IgD-negative memory B cell (primary cell): ENCODE measurements around the gene C1orf35. TPM values are rescaled to one million over a fixed set of nuclear protein-coding genes. Genes with fewer than 3 reads are reported as not detected.
A peak's percentile ranks its signal among the peaks of the same experiment; 100 is the strongest.

Experiments used
- H3K27ac Mint-ChIP-seq, 3 donors: one replicate each; pipeline ENCODE4 v1.8.0; 2020 to 2022; ENCODE audit warnings: mild to moderate bottlenecking in 3 of 3, mixed read lengths in 3 of 3, moderate library complexity in 1 of 3
- H3K27me3 Mint-ChIP-seq: one replicate; pipeline ENCODE4 v1.8.0; 2021; ENCODE audit warnings: mixed read lengths
- H3K36me3 Mint-ChIP-seq: one replicate; pipeline ENCODE4 v1.8.0; 2020; ENCODE audit warnings: mild to moderate bottlenecking, mixed read lengths
- H3K4me1 Mint-ChIP-seq, 3 donors: one replicate each; pipeline ENCODE4 v1.8.0; 2020 to 2022; ENCODE audit warnings: mixed read lengths in 3 of 3, mild to moderate bottlenecking in 1 of 3
- H3K4me3 Mint-ChIP-seq, 4 donors: one replicate each; pipeline ENCODE4 v1.8.0; 2020 to 2022; ENCODE audit warnings: mild to moderate bottlenecking in 4 of 4, mixed read lengths in 4 of 4, moderate library complexity in 3 of 4
- H3K9me3 Mint-ChIP-seq, 3 donors: one replicate each; pipeline ENCODE4 v1.8.0; 2020 to 2021; ENCODE audit warnings: mixed read lengths in 3 of 3, mild to moderate bottlenecking in 1 of 3
- polyA plus RNA-seq: library from polyadenylated mRNA; unstranded; fragments of 300-500 nt; fragmentation: Illumina TruSeq; gene quantifications from one replicate; pipeline ENCODE4 v1.2.3, GENCODE V29; 2021

Gene C1orf35
- polyA plus RNA-seq, 1 donor from 2014 or later = 15.8 TPM

DNA sequence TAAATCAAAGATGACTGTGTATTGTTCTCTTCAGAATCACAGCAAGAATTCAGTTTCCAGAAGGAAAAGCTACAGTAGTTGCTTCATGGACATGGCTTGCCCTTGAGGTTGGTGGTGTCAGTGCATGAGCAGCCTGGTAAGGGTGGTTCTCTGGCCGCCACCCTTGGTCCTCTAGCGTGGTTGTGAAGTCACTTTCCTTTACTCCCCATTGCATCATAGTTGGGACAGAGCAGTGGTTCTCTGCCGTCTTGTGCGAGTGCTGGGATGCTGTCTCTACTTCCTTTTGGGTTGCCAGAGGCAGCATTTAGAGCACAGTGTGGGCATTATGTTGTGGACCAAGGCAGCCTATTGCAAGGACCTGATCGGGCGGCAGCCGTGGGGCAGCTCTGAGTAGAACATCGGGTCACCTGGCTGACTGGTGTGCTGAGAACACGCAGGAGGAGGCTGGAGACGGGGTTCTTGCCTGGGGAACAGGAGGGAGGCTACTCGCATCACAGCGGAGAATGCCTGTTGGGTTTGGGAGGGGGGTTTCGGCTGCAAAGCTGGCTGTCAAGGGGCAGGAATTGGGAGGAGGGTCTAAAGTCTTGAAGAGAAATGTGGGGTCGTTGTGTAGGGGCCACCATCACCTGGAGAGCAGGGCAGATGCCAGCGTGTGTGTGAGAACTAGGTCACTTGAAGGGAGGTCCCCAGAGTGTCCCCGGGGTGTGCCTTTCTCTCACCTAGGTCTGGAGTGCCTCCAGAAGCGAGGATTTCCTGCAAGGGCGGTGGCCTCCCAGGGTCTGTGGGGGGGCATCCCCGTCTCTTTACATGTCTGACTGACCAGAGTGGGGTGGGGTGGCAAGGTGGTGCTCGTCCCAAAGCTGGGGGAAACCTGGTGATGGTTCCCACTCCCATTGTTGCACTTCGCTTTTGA is 14.3 kb downstream of the C1orf35 start:
- peak overlapping the region; percentile 46 to 88 (median 78) for H3K4me3 Mint-ChIP-seq
- H3K9me3 Mint-ChIP-seq = no peaks in the 10 kb centered on the region
- H3K4me1 Mint-ChIP-seq = peaks cover 65 to 83% (median 68%) of the 10 kb centered on the region in 3 donors
- peaks cover 5% of the 10 kb centered on the region for H3K36me3 Mint-ChIP-seq
- peak overlapping the region; percentile 62 to 86 (median 63) for H3K27ac Mint-ChIP-seq
- no peaks in the 10 kb centered on the region for H3K27me3 Mint-ChIP-seq

DNA sequence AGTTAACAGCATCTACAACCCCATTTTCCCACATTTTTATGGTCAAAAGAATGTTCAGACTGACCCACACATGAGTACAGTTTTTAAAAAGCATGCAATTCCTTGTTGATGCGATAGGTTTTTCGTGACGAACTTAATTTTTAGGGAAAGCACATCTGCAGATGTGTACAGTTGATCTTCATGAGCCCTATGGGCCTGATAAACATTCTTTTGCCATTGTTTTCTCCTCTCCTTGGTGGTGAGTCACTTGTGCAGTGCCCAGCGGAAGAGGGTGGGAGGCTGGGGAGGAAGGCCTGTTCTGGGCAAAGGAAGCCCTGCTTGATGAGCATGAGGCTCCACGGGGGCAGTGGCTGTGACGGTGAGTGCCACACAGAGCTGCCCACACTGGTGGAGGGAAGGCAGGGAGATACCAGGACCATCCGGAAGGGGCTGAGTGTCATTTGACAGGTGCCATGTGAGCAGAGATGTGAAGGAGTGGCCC is 15.3 kb downstream of the C1orf35 start:
- H3K27ac Mint-ChIP-seq = peak overlapping the region; percentile 46 to 99 (median 86)
- peak overlapping the region in 3 of 4 donors; percentile 23 to 88 (median 72) for H3K4me3 Mint-ChIP-seq
- peaks cover 65 to 86% (median 71%) of the 10 kb centered on the region in 3 donors for H3K4me1 Mint-ChIP-seq
- no peaks in the 10 kb centered on the region for H3K9me3 Mint-ChIP-seq
- H3K36me3 Mint-ChIP-seq = peaks cover 5% of the 10 kb centered on the region
- H3K27me3 Mint-ChIP-seq = no peaks in the 10 kb centered on the region

DNA sequence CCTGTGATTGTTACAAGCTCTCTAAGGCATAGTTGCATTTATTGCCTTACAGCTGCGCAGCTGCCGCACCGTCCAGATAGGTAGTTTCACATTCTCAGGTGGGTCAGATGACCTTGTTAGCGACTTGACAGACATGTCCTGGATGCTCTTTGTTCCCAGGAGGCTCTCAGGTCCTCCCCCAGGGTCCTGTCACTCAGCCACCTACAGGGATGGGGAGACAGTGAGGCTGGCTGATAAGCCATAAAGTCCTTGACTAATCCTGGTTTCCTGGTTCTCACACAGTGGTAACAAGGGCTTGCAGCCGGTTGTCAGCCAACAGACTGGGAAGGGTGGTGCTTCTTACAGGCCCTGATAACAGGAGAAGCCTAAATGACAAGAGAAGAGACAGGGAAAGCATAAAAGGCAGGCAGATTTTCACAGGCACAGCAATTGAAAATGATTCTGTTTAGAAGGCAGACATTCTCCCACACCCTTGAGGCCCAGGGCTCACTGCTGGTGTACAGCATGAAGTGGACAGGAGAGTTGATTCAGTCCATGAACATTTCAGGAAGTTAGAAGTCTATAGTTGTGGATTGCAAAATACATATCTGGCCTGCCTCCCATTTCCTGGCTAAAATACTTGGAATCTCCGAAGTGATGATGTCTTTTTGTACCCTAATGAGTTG is 17.7 kb downstream of the C1orf35 start:
- Mint-ChIP-seq H3K27me3 (no peaks in the 10 kb centered on the region), H3K27ac (peak overlapping the region; percentile 84 to 99 (median 89)), H3K9me3 (no peaks in the 10 kb centered on the region), H3K4me3 (peak overlapping the region; percentile 80 to 99 (median 94)), H3K36me3 (peaks cover 3% of the 10 kb centered on the region), H3K4me1 (peaks cover 50 to 67% (median 53%) of the 10 kb centered on the region in 3 donors)

DNA sequence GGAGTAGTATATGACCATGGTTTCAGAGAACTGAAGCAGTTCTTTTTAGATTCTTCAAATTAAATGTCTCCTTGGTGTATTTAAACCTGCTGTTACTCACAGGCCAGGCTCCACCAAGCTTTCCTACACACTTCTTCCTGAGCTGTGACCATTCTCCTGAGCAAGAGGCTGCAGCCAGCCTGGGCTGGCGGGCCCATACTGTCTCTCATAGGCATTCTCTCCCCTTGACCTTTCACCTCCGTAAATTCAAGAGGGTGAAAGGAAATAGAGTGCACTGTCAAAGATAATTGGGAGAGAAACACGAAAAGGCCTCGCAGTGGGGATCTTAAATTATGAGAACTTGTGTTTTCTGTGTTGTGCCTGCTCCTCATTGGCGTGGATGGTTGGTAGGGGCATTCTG is 18.3 kb downstream of the C1orf35 start:
- Mint-ChIP-seq H3K36me3 (peaks cover 3% of the 10 kb centered on the region), H3K4me1 (peaks cover 47 to 62% (median 48%) of the 10 kb centered on the region in 3 donors), H3K27me3 (no peaks in the 10 kb centered on the region)

DNA sequence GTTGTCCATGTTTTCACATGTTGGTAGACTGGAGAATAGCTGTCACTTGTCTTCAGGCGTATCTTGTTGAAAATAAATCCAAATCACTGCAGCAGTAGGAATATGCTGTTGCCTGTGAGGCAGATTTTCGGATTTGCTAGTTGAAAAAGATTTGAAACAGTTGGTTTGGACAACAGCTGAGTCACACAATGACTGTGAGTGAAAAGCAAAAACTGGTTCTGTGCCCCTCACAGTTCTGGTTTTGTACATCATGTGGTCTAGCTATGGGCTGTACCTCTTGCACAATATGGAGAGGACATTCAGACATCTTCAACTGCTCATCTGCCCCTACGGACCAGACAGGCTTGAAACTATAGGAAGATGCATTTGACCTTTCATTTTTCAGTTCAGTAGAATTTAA is 18.8 kb downstream of the C1orf35 start:
- H3K27ac Mint-ChIP-seq = peak overlapping the region; percentile 95 to 99 (median 97)
- H3K27me3 Mint-ChIP-seq = no peaks in the 10 kb centered on the region
- no peaks in the 10 kb centered on the region for H3K9me3 Mint-ChIP-seq
- peaks cover 3% of the 10 kb centered on the region for H3K36me3 Mint-ChIP-seq
- H3K4me3 Mint-ChIP-seq = peak overlapping the region; percentile 93 to 99 (median 96)
- peaks cover 43 to 58% (median 45%) of the 10 kb centered on the region in 3 donors for H3K4me1 Mint-ChIP-seq

More for the DNA sequence above, 18.3 kb downstream of the C1orf35 start:
- peak overlapping the region; percentile 95 to 99 (median 97) for H3K27ac Mint-ChIP-seq
- peak overlapping the region; percentile 93 to 99 (median 96) for H3K4me3 Mint-ChIP-seq
- no peaks in the 10 kb centered on the region for H3K9me3 Mint-ChIP-seq

DNA sequence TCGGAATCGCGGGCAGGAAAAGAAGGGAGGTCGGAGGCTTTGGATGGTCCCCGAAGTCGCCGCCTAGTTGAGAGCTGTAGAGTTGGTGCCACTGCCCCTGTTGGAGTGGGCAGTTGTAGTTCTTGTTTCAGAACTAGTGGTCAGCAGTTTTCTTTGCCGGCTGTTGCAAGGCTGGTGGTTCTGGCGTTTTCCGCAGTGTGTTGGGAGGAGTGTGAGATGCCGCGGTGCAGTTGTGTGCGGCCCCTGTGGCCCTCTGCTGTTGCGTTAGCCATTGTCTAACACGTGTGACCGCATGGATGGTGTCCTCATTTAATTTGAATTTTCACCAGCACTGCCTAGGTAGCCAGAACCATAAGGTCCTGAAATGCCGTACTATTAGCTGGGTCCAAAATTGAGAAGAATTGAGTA is 19.2 kb downstream of the C1orf35 start:
- Mint-ChIP-seq H3K9me3 (no peaks in the 10 kb centered on the region), H3K4me1 (peaks cover 40 to 54% (median 44%) of the 10 kb centered on the region in 3 donors), H3K4me3 (peak overlapping the region; percentile 93 to 99 (median 96)), H3K27me3 (no peaks in the 10 kb centered on the region), H3K36me3 (peaks cover 3% of the 10 kb centered on the region), H3K27ac (peak overlapping the region; percentile 95 to 99 (median 97))

DNA sequence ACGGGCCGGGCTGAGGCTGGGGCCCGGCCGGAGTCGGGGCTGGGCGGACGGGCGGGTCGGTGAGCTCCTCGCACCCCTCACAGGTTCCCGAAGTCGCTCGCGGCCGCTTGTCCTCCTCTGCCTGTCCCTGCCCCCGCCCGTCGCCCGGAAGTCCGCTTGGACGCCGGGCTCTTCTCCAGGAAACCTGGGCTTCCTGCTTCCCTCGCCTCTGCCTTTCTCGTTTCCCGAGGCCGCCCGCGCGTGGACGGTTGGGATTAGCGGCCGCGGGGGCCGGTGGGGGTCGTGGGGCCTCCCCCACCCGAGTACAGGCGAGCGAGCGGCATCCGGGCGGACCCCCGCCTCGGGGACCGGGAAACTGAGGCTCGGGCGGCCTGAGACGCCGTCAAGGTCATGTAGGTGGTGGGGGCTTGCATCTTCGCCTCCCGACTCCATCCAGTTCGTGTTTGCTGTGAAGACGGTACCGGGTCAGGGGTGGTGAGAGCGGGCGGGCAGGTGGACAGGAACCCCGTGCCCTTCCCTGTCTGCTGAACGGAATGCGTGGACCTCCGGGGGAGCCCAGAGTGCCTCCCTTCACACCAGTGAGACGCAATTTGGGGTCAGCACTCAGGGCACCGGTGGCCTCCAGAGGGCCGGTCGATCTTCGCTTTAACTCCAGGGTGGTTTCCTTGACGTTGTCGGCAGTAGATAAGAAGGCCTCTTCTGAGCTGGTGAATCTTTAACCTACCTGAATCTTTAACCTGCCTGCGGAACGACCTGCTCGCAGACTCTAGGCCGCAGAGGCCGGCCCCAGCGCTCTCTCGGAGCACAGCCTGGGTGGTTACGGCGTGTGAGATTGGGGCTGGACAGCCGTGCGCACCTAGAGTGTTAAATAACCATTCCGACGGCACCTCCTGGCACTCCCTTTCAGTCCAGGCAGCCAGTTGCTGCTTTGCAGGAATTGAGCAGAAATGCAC is 19.9 kb downstream of the C1orf35 start:
- Mint-ChIP-seq H3K4me3 (peak overlapping the region; percentile 93 to 99 (median 96)), H3K9me3 (no peaks in the 10 kb centered on the region), H3K27me3 (no peaks in the 10 kb centered on the region), H3K4me1 (peaks cover 35 to 48% (median 37%) of the 10 kb centered on the region in 3 donors), H3K27ac (peak overlapping the region; percentile 95 to 99 (median 97)), H3K36me3 (peaks cover 3% of the 10 kb centered on the region)

DNA sequence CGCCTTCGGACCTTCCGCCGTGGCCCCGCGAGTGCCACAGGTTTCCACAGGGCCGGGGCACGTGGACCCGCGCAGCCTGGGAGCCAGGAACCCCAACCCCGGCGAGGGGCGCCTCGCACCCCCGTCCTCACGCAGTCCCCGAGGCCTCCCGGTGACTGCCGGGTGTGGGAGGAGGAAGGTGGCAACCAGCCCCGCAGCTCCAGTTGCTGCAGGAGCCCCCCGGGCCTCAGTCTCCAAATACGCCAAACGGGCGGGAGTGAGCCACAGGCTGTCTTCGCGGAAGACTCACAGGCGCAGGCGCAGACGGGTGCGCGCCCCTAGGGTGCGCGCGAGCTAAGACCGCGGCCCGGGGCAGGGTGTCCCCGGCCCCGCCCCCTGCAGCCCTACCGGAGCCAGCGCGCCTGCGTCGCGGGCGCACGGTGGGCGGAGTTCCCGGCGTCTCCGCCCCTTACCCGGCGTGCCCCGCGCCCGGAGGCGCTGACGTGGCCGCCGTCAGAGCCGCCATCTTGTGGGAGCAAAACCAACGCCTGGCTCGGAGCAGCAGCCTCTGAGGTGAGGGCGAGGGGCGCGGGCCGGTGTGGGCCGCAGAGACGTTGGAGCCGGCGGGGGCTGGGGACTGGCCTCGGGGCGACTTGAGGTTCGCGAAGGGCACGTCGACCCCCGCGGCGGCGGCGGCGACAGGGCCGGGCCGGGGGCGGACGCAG is 20.8 kb downstream of the C1orf35 start, which contains the start of gene ARF1:
ARF1 (plus strand) TSS at position 495 of the 704 bp plus-strand sequence. CDS start 14,407 bp downstream, outside the sequence.
- H3K27me3 Mint-ChIP-seq = no peaks in the 10 kb centered on the region
- H3K4me1 Mint-ChIP-seq = peaks cover 27 to 40% (median 33%) of the 10 kb centered on the region in 3 donors
- H3K36me3 Mint-ChIP-seq = no peaks in the 10 kb centered on the region
- H3K27ac Mint-ChIP-seq = peak within 1 kb of the TSS; percentile 95 to 99 (median 97)
- peak within 1 kb of the TSS; percentile 93 to 99 (median 96) for H3K4me3 Mint-ChIP-seq
- no peaks in the 10 kb centered on the region for H3K9me3 Mint-ChIP-seq

DNA sequence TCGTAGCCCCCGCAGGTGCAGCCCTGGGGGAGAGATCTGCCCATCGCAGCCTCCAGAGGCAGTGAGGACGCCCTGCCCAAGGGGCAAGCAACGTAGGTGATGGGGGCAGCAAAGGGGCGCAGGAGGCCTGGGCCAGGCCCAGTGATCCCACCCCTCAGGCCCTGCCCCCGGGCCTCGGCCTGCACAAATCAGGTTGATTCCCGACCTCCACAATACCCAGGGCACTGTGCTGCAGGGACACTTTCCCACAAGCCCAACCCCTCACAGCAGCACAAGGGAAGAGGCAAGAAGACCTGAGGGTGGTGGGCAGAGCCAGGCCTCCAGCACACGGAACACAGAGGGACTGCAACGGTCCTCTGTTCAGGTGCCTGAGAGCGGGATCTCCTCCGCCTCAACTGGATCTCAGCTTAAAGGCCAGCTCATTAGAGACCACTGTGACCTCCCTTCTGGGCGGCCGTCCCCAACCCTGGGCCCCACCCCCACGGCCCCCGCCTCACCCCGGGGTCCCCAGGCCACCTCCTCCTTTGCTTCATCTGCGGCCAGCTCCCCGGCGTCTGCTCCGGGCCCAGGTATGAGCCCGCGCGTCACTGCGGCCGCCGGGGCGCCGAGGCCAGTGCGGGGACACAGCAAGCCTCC is 21.4 kb downstream of the C1orf35 start:
- Mint-ChIP-seq H3K27ac (peak overlapping the region in 2 of 3 donors; percentile 74 to 77), H3K27me3 (no peaks in the 10 kb centered on the region), H3K9me3 (no peaks in the 10 kb centered on the region), H3K4me1 (peaks cover 20 to 34% (median 27%) of the 10 kb centered on the region in 3 donors), H3K36me3 (no peaks in the 10 kb centered on the region), H3K4me3 (peak overlapping the region; percentile 88 to 99 (median 93))

DNA sequence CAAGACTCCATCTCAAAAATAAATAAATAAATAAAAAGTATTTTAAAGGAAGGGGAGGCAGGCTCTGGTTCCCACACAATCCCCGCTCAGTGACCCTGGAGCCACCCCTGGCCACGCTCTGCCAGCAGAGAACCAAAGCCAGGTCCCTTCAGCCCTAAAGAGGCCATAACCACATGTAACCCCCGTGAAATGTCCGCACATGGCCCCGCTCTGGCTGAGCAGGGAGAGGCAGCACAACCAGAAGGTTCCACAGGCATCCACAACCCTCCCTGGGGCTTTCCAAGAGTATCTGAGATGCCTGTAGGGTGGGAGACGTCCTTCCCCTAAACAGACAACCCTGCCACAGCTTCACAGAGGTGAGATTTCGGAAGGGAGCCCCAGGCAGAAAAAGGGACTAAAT is 22.0 kb downstream of the C1orf35 start:
- H3K4me1 Mint-ChIP-seq = peaks cover 16 to 31% (median 23%) of the 10 kb centered on the region in 3 donors
- H3K4me3 Mint-ChIP-seq = peak overlapping the region; percentile 88 to 99 (median 93)
- H3K27ac Mint-ChIP-seq = peak overlapping the region in 2 of 3 donors; percentile 74 to 77

DNA sequence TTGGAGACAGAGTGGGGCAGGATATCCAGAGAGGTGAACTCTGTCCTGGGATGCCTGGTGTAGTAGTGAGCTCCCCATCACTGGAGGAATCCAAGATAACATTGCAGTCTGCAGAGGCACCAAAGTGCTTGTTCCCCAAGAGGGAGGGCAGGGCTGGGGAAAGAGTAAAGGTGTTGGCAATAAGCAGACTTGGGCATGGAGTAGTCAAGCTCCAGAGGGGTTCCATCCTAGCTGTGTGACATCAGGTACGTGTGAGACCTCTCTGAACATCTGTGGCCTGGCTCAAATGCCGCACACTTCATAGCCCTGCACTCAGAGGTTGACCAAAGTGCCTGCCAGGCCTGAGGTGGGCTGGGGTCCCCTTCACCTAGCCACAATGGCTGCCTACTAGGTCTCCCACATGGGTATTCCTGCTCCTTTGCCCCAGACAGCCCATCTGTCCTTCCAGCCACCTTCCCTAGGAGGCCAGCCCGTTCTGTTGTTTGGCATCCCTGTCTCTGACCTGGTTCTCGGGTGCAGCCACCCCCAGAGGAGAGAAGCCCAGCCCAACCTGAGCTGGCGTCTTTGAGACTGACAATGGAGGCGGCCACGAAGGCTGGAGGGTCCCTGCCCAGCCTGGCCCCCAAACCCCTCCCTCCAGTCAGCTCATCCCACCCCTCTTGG is 23.4 kb downstream of the C1orf35 start:
- H3K4me1 Mint-ChIP-seq = peaks cover 6 to 21% (median 10%) of the 10 kb centered on the region in 3 donors
- H3K4me3 Mint-ChIP-seq = peak overlapping the region in 2 of 4 donors; percentile 87 to 99
- H3K36me3 Mint-ChIP-seq = peaks cover 1% of the 10 kb centered on the region
- peak overlapping the region in 1 of 3 donors; percentile 46 for H3K27ac Mint-ChIP-seq
- H3K27me3 Mint-ChIP-seq = no peaks in the 10 kb centered on the region
- no peaks in the 10 kb centered on the region for H3K9me3 Mint-ChIP-seq

More for the DNA sequence above, 22.0 kb downstream of the C1orf35 start:
- Mint-ChIP-seq H3K36me3 (no peaks in the 10 kb centered on the region), H3K9me3 (no peaks in the 10 kb centered on the region), H3K27me3 (no peaks in the 10 kb centered on the region)

DNA sequence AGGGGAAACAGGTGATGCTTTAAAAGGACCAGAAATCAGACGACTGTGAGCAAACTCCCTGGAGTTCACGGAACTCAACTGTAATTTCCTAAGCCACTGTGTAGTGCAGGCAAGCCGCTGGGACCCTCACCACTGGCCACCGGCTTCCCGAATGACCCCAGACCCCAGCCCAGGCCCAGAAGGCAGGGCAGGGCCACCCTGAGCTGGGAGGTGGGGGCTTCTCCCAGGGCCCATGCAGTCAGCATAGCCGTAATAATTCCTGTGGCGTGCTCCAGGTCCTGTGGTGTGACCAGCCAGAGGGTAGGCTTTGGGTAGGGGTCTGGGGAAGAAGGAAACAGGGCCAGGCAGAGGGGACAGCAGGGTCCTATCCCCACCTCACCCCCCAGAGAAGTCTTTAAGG is 24.1 kb downstream of the C1orf35 start:
- H3K4me1 Mint-ChIP-seq = peaks cover 5 to 14% (median 9%) of the 10 kb centered on the region in 3 donors
- H3K36me3 Mint-ChIP-seq = peaks cover 1% of the 10 kb centered on the region
- no peaks in the 10 kb centered on the region for H3K27me3 Mint-ChIP-seq
- H3K4me3 Mint-ChIP-seq = peak overlapping the region in 1 of 4 donors; percentile 99
- peak overlapping the region in 1 of 3 donors; percentile 68 for H3K27ac Mint-ChIP-seq
- no peaks in the 10 kb centered on the region for H3K9me3 Mint-ChIP-seq
